Measurements from ENCODE around the gene TMEM61.
"Not testable (repeated sequence)": the region's sequence is repeated elsewhere in the genome, so short reads cannot be mapped to it uniquely, and the experiment has no call there.

DNA sequence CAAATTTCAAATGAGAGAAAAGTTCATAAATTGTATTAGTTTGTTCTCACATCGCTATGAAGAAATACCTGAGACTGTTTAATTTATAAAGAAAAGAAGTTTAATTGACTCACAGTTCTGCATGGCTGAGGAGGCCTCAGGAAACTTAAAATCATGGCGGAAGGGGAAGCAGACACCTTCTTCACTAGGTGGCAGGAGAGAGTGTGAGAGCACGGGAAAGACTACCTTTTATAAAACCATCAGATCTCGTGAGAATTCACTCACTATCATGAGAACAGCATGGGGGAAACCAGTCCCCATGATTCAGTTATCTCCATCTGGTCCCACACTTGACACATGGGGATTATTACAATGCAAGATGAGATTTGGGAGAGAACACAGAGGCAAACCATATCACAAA lies 41.5 kb upstream of the TMEM61 start:
- TF ChIP-seq, protein P1, sequence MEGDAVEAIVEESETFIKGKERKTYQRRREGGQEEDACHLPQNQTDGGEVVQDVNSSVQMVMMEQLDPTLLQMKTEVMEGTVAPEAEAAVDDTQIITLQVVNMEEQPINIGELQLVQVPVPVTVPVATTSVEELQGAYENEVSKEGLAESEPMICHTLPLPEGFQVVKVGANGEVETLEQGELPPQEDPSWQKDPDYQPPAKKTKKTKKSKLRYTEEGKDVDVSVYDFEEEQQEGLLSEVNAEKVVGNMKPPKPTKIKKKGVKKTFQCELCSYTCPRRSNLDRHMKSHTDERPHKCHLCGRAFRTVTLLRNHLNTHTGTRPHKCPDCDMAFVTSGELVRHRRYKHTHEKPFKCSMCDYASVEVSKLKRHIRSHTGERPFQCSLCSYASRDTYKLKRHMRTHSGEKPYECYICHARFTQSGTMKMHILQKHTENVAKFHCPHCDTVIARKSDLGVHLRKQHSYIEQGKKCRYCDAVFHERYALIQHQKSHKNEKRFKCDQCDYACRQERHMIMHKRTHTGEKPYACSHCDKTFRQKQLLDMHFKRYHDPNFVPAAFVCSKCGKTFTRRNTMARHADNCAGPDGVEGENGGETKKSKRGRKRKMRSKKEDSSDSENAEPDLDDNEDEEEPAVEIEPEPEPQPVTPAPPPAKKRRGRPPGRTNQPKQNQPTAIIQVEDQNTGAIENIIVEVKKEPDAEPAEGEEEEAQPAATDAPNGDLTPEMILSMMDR (conservative IDR thresholded peaks at IDR 0.05; ENCODE audit: low read length): peak; percentile 36; the same call in 1 of the 2 replicates
- TF ChIP-seq EZH2phosphoT487 (IDR thresholded peaks at IDR 0.05; ENCODE audit: borderline replicate concordance): not testable (repeated sequence)
